ENCODE data around the gene MDM2.

The MDM2 gene

GRCh38 chr12:68854554-68854953 lies 46.6 kb downstream of the MDM2 start:
- DNase-seq, result no peak

DNA sequence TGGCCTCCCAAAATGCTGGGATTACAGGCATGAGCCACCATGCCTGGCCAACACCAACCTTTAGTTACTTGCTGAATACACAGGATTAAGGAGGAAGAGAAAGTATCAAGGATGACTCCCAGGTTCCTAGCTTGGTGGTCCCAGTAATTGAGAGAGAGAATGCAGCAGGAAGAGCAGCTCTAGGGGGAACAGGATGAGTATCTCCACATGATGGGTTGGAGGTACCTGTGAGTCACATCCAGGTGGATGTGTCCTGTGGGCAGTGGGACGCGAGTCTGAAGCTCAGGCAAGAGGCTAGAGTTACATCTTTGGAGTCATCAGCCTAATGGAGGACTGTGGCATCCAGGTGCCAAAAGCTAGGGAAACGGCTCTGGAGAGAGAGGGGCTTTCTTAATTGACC lies 47.1 kb downstream of the MDM2 start:
- DNase-seq, result no peak

- no peak for DNase-seq
Measured at GRCh38 chr12:68855771-68856170, 47.8 kb downstream of the MDM2 start.

GRCh38 chr12:68856510-68856909 lies 48.5 kb downstream of the MDM2 start:
- no peak for DNase-seq

DNA sequence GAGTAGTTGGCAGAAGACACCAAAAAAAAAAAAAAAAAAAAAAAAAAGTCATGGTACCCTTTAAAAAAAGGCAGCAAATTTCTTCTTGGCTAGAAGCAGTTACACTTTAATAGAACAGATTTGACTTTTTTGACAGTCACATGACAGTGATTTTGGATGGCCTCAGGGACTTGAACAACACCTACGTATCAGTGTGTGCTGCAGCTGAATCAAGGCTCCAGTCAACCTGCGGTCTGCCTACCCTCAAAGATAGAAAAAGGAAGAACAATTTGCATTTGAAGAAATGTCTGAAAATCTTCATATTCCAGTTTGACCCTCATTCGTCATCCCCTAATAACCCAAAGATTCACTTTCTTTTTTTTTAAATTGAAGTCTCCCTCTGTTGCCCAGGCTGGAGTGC lies 53.9 kb downstream of the MDM2 start:
- no peak for DNase-seq

DNA sequence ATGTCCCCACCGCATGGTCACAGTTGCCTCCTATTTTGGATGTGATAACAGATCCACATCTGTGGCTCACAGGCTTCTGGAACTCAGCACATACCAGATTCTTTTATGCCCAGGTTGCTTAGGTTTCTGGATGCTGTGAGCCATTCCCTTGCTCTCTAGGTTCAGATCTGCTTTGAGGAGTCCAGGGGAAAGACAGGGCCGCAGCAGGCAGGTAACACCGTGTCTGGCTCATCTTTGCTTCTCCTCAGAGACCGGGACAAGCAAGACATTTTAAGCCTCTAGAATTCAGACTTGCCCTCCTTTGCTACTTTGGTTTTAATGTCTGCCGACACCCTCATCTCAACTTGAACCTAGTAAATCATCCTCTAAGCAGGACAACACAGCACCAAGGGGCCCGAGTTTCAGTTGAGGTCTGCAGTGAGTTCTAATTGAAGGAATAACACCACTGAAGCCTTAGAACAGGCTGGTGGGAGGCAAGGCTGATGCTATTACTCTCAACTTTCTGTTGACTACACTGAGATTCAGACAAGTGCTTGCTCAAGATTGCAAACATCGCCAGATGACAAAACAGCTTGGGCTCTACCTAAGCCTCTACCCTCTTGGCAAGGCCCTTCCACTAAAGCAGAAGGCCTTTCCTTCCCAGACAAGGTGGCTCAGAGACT lies 55.3 kb downstream of the MDM2 start:
- no peak for DNase-seq

DNA sequence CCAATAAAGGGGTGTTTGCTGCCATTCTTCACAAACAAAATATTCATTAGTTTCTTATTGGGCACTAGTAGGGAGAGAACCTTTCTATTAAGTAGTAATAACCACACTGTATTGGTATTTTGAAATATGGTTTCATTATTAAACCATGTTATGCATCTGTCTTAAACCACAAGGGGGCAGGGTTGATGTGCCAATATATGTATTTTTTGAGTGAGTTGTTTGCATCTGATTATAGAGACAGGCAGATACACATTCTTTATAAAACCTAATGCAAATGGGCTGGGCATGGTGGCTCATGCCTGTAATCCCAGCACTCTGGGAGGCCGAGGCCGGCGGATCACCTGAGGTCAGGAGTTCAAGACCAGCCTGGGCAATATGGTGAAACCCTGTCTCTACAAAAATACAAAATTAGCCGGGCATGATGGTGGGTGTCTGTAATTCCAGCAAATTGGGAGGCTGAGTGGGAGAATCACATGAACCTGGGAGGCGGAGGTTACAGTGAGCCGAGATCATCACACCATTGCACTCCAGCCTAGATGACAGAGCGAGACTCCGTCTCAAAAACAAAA lies 56.0 kb downstream of the MDM2 start:
- peak; percentile 73 to 78 (median 73) for DNase-seq

- DNase-seq, result no peak
Measured at GRCh38 chr12:68864604-68865003, 56.6 kb downstream of the MDM2 start.

- DNase-seq, result no peak
Measured at GRCh38 chr12:68865399-68866164, 57.6 kb downstream of the MDM2 start.

GRCh38 chr12:68866950-68867349 lies 59.0 kb downstream of the MDM2 start:
- no peak for DNase-seq

- DNase-seq, result no peak
Measured at GRCh38 chr12:68867606-68868005, 59.6 kb downstream of the MDM2 start.

DNA sequence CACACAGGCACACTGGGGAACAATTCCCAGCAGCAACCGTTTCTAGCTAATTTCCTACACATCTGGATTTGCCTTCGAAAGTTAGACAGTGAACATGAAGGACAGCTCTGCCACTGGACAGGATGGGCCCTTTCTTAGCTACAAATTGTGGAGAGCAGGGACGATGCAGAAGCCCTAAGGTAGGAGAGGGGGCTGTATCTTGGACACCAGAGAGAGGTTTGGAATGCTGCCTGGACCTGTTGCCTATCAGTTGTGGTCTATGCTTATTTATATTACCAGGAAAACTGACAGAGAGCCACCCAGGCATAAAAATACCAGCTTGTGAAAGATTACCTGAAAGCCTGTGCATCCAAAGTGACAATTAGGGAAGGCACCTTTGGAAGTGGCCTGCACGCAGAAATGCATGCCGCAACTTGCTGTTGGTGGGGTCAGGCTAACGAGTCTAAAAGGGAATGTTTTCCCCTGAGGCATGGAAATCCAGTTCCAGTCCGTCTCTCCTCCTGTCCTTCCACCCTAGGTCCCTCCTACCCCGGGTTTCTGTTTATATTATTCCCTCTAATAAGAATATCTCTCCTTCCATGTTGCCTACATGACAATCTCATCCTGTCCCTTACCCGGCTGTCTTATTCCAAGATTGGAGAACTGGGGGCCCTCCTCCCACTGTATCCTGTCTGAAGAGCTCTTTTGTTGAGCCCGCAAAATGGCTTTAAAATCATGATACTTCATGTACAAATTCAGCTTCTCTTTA lies 60.2 kb downstream of the MDM2 start:
- no peak for DNase-seq

- no peak for DNase-seq
Measured at GRCh38 chr12:68870011-68870410, 62.0 kb downstream of the MDM2 start.

DNA sequence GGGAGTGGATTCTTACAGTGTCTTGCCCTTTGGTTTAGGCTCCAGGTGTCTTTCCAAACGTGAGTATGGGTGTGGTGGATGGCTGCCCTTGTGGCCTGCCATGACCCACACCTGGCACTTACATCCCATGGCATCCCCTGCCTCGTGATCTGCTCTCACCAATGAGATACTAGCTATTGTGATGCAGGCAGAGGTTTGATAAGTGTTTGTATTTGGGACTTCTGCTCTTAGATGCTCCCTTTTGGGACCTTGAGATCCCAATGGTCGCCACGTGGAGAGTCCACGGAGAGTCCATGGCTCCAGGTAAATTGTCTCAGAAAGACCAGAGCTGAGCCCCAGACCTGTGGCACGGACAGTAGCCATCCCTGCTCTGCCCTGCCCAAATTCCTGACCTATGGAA lies 62.5 kb downstream of the MDM2 start:
- DNase-seq, result no peak

DNA sequence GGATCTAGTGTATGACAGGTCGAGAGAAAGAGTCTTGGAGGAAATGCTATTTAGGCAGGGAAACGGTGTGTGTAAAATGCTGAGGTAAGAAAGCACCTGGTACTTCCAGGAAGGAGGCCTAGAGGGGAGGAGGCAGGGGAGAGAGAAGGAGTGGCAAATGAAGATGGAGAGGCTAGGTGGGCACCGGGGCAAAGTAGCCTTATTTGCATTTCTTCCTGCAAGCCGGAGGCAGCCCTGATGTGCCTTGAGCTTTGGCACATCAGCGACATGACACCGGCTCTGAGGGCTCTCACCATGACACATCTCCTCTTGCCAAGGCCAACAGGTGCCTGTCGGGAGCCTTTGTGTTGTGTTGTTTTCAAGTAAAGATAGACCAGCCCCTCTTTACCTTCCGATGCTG lies 63.4 kb downstream of the MDM2 start:
- no peak for DNase-seq

DNA sequence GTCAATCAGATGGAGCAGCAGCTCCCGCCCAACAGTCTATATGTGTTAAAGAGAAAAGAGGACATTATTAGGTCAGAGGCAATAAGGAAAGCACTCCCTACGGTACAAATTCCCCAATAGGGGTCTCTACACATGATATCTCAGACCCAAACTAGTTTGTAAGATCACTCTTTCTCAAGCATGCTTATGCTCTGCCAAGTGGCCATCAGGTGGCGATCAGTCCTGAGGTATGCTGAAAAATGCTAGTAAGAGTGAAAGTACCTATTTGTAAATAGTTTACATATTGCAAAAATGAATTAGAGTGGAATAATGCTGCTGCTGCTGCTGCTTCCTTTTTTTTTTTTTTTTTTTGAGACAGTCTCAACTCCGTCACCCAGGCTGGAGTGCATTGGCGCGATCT lies 63.9 kb downstream of the MDM2 start:
- DNase-seq, result peak; percentile 44 to 50 (median 46)

DNA sequence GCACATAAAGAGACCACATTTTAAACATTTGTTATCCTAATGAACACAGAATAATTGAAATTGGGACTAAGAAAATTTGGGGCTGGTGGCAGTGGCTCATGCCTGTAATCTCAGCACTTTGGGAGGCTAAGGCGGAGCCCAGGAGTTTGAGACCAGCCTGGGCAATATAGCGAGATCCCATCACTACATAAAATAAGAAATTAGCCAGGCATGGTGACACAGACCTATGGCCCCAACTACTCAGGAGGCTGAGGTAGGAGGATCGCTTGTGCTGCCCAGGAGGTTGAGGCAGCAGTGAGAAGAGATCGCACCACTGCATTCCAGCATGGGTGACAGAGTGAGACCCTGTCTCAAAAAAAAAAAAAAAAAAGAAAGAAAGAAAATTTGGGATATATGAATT lies 65.3 kb downstream of the MDM2 start:
- DNase-seq, result no peak

DNA sequence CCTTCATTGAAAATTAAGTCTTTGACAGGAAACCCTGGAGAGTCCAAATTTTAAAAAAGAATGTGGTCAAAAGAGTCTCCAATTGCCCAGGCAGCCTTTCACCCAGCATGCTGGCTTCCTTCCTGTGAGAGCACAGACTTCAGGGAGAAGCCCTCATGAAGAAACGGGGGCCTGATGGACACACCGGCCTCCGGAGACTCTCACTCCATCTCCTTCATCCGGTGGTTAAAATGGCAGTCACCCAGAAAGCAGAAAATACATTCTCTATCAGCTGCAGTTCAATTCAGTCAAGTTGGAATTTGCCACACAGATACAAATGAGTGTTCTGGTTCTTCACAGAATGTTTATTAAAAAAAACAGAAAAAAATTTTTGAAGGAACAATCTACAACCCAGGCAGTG lies 68.5 kb downstream of the MDM2 start:
- no peak for DNase-seq

DNA sequence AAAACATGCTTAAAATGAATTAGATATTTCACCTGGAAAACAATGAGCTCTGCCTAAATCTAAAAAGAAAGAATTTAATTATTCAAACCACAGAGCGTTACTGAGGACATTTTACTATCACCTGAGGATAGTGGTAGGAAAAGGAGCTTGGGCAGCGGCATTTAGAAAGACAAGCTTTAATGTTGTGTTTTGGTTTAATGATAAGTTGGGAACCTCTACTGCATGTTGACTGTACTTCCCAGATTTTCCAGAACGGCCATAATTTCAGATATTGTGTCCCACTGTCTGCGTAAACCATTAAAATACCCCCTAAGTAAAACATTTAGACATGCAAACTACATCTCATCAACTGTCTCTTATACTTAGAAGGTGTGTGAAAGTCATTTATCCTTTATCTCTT lies 69.6 kb downstream of the MDM2 start:
- no peak for DNase-seq

- DNase-seq, result no peak
Measured at GRCh38 chr12:68878283-68878682, 70.3 kb downstream of the MDM2 start.

GRCh38 chr12:68878846-68879245 lies 70.9 kb downstream of the MDM2 start:
- no peak for DNase-seq

DNA sequence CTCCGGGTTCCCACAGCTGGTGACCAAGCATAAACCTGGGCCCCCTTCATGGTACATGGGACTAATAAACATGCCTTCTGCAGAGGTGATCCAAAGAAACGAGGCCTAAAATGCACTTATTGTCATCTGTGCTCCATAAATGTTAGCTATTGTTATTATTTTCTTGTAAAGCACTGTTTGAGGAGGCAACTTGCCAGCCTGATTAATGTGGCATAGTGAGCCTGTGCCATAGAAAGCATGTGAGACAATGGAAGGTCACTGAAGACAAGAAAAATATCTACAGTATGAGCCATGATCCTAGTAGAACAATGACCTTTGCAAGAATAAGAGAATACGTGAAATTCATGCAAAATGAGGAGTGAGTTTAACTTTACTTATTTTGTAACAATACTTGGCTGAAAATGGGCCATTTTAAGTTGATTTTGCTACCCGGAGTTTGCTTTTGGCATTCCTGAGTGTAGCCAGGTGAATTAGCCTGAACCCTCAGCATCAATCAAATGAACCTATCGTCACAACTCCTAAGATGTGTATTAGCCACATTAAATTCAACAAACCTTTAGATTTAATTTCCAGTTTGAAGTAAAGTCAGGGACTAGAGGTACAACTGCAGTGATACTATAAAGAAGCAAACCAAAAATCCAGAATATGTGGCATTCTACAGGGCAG lies 72.8 kb downstream of the MDM2 start:
- DNase-seq, result no peak

Measured in suppressor macrophage treated with lipopolysaccharide for 1 hour (primary cell).